Osteocyte (in vitro differentiated cells): ENCODE results near the gene TMOD4. TPM values are rescaled to one million over a fixed set of nuclear protein-coding genes. Genes with fewer than 3 reads are reported as not detected.

Experiments used
- DNase-seq: peaks from one replicate; pipeline ENCODE4 v3.0.0; 2021; ENCODE audit warnings: mixed read lengths; ENCODE audit not compliant: unreplicated experiment; ENCODE audit errors: extremely low spot score
- H3K27ac Mint-ChIP-seq: one replicate; pipeline ENCODE4 v1.8.0; 2021; ENCODE audit warnings: mild to moderate bottlenecking, mixed read lengths; ENCODE audit not compliant: unreplicated experiment
- H3K27me3 Mint-ChIP-seq: one replicate; pipeline ENCODE4 v1.8.0; 2021; ENCODE audit warnings: mixed read lengths; ENCODE audit not compliant: unreplicated experiment
- H3K36me3 Mint-ChIP-seq: one replicate; pipeline ENCODE4 v1.8.0; 2021; ENCODE audit warnings: mixed read lengths; ENCODE audit not compliant: unreplicated experiment
- H3K4me1 Mint-ChIP-seq: one replicate; pipeline ENCODE4 v1.8.0; 2021; ENCODE audit warnings: mixed read lengths; ENCODE audit not compliant: unreplicated experiment
- H3K4me3 Mint-ChIP-seq: one replicate; pipeline ENCODE4 v1.8.0; 2021; ENCODE audit warnings: mild to moderate bottlenecking, moderate library complexity, mixed read lengths; ENCODE audit not compliant: unreplicated experiment
- H3K9me3 Mint-ChIP-seq: one replicate; pipeline ENCODE4 v1.8.0; 2021; ENCODE audit warnings: mixed read lengths; ENCODE audit not compliant: unreplicated experiment
- CTCF ChIP-seq: fragments of 200-600 bp; sonication (generic); IDR thresholded peaks from 2 replicates; pipeline ENCODE4 v1.5.0; 2021; ENCODE audit warnings: antibody characterized with exemption, mild to moderate bottlenecking, moderate library complexity
- total RNA-seq: library from RNA; stranded (reverse); gene quantifications from 2 replicates; pipeline ENCODE4 v1.2.1, GENCODE V29; 2021

The TMOD4 gene
- total RNA-seq, 1 donor from 2014 or later: not detected

- H3K27ac Mint-ChIP-seq: no peak overlapping the region
- no peaks in the 10 kb centered on the region for H3K27me3 Mint-ChIP-seq
- no peak overlapping the region for H3K4me3 Mint-ChIP-seq
- no peaks in the 10 kb centered on the region for H3K9me3 Mint-ChIP-seq
- peaks cover 5% of the 10 kb centered on the region for H3K36me3 Mint-ChIP-seq
- no peak for TF ChIP-seq CTCF
- no peak for DNase-seq
- peaks cover 32% of the 10 kb centered on the region for H3K4me1 Mint-ChIP-seq
Observed at GRCh38 chr1:151142411-151143056, 33.2 kb downstream of the TMOD4 start.

DNA sequence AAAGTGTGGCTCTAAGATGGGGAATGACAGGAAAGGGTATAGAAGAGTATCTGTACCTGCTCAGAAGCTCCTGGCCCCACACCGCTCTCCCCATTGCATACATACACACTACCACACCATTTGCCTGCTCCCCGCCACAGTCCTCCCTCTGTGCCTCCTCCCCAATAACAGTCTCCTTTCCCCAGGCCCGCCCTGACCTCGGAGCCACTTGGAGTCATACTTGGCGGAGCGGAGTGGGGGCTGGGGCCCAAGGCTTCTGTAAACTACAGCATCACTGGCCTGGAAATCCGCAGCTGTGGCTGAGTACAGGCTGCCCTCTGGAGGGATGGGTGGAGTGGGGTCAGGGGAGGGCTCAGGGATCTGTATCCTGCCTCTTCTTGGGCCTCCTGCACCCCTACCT lies 38.0 kb downstream of the TMOD4 start:
- peaks cover 28% of the 10 kb centered on the region for H3K36me3 Mint-ChIP-seq

DNA sequence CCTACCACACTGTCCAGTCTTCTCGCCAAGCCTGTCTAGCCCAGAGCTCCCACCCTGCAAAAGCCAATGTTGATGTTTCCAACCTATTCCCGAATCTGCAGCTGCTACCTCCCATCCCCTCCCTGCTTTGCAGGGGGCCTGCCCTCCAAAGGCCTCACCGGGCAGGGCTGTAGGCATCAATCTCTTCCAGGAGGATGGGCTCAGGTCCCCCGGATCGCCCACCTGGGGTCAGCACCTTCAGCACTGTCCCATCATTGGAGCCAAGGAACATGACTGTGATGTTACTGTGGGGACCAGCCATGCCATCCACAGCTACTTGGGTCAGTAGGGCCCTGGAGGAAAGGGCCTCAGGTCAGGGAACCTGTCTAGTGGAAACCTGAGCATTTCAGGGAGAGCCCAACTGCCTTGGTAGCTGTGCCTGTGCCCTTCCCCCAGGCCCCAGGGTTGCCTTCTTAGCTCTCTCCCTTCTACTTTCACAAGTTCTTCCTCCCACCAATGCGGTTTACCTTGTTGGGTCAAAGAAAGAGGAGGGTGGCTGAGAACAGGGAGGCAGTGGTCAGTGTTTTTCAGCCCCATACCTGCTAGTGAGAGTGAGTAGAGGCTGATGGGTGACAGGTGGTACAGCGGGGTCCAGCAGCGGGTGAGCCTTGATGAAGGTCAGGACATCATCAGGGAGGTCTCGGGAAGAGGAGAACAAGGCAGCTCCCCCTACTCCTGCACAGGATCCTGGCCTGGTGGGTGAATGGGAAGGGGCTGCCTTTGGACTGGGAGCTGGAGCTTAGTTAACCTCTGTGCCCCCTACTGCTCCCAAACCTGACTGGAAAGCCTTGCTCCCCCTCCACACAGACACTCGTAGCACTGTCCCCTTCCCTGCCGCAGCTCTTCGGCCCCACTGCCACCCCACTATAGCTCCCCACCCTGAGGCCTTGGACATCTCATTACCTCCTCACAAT lies 40.1 kb downstream of the TMOD4 start:
- Mint-ChIP-seq H3K9me3 (no peaks in the 10 kb centered on the region), H3K4me1 (peaks cover 12% of the 10 kb centered on the region), H3K27ac (no peak overlapping the region), H3K4me3 (no peak overlapping the region), H3K27me3 (peaks cover 6% of the 10 kb centered on the region), H3K36me3 (peaks cover 28% of the 10 kb centered on the region)
- TF ChIP-seq CTCF: no peak
- no peak for DNase-seq

More for the DNA sequence above, 38.0 kb downstream of the TMOD4 start:
- H3K27ac Mint-ChIP-seq: no peak overlapping the region
- no peak overlapping the region for H3K4me3 Mint-ChIP-seq
- no peak for DNase-seq
- H3K9me3 Mint-ChIP-seq: no peaks in the 10 kb centered on the region
- H3K4me1 Mint-ChIP-seq: peaks cover 2% of the 10 kb centered on the region
- no peak for TF ChIP-seq CTCF
- no peaks in the 10 kb centered on the region for H3K27me3 Mint-ChIP-seq

DNA sequence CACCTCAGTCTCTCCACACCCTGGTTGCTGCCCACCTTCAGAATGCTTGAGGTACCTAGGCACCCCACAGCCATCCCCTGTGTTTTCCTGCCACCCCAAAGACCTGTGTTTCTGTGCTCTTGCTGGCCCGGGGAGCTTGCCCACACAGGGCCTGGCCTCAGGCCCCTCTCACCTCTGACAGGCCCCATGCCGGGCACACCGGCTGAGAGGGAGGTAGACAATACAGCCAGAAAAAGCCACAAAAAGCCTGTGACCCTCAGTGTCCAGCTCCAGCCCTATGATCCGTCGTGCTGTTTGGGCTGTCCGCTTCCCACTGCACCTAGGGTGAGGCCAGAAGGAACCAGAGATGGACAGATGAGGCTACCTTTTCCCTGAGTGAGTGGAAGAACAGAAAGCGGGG lies 40.8 kb downstream of the TMOD4 start:
- Mint-ChIP-seq H3K4me1 (peaks cover 12% of the 10 kb centered on the region), H3K27ac (no peak overlapping the region), H3K27me3 (peaks cover 6% of the 10 kb centered on the region), H3K4me3 (no peak overlapping the region), H3K36me3 (peaks cover 28% of the 10 kb centered on the region), H3K9me3 (no peaks in the 10 kb centered on the region)
- DNase-seq: no peak
- no peak for TF ChIP-seq CTCF

DNA sequence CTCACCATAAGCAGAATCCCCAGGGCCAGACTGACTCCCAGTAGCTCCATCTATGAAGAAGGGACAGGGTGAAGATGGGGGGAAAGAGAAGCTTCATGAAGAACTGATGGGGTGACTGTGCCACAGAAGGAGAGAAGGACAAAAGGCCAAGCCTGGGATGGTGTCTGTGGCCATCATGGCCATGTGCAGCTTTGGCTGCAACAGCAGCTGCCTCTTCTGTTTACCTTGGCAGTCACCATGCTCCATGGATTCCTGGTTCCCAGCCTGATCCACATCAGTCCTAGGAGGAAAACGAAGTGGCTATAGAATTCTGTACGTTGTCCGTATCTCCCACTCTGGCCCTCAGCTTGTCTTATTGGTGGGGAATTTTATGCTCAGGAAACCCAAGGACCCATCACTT lies 41.4 kb downstream of the TMOD4 start:
- H3K4me3 Mint-ChIP-seq: no peak overlapping the region
- H3K4me1 Mint-ChIP-seq: peaks cover 12% of the 10 kb centered on the region
- DNase-seq: no peak
- peaks cover 26% of the 10 kb centered on the region for H3K36me3 Mint-ChIP-seq
- peaks cover 6% of the 10 kb centered on the region for H3K27me3 Mint-ChIP-seq
- no peak for TF ChIP-seq CTCF
- no peak overlapping the region for H3K27ac Mint-ChIP-seq
- H3K9me3 Mint-ChIP-seq: no peaks in the 10 kb centered on the region
